GM12878 (cell line): ENCODE measurements around the gene SOX2.

Source experiments
- CEBPZ ChIP-seq: fragments of 150-350 bp; IDR thresholded peaks from 2 replicates; pipeline ENCODE4 v1.6.1; 2016; ENCODE audit warnings: low read depth, low read length
- EZH2 ChIP-seq: IDR thresholded peaks from 2 replicates; pipeline ENCODE4 v1.6.1; 2012; ENCODE audit warnings: low read depth, mild to moderate bottlenecking, control low read depth, inconsistent platforms, low read length, borderline replicate concordance; ENCODE audit not compliant: control insufficient read depth
- MAX ChIP-seq: IDR thresholded peaks from 2 replicates; pipeline ENCODE4 v1.6.1; 2012; ENCODE audit warnings: low read depth, low read length, improper control_type of control experiment
- TAF1 ChIP-seq: IDR thresholded peaks from 2 replicates; pipeline ENCODE4 v1.6.1; 2011; ENCODE audit warnings: mild to moderate bottlenecking, low read depth, low read length, borderline replicate concordance
- USF2 ChIP-seq: IDR thresholded peaks from 2 replicates; pipeline ENCODE4 v1.6.1; 2011; ENCODE audit warnings: low read depth, low read length, improper control_type of control experiment, borderline replicate concordance
- ZBTB4 ChIP-seq: fragments of 450-650 bp; formaldehyde crosslinking; IDR thresholded peaks from 2 replicates; pipeline ENCODE4 v1.4.0; 2022; ENCODE audit warnings: mild to moderate bottlenecking, moderate library complexity

GRCh38 chr3:181700168-181701087 lies 11.3 kb upstream of the SOX2 start:
- TF ChIP-seq EZH2 = no peak
- no peak for TF ChIP-seq MAX
- no peak for TF ChIP-seq USF2
- TF ChIP-seq TAF1 = no peak
- no peak for TF ChIP-seq CEBPZ
- no peak for TF ChIP-seq ZBTB4 (CRISPR knock-in tag)
